ENCODE results near the gene MINDY1.

GRCh38 chr1:151035167-151035566 lies 28.5 kb upstream of the MINDY1 start:
- TF ChIP-seq POLR2A (IDR thresholded peaks at IDR 0.05; ENCODE audit: low read depth, low read length): no peak
- TF ChIP-seq CTCF (IDR thresholded peaks at IDR 0.05; ENCODE audit: extremely low read depth in 1 of 2, insufficient read depth in 1 of 2, low read depth in 1 of 2, low read length in 2 of 2): no peak
- TF ChIP-seq JUN (IDR thresholded peaks at IDR 0.05; ENCODE audit: borderline replicate concordance, insufficient read depth, insufficient read length, low read depth): no peak

Data from endothelial cell of umbilical vein (primary cell).